22Rv1 (cell line): ENCODE results near the gene EIPR1.

Experiments used
- ZFX ChIP-seq: fragments of 450-650 bp; IDR thresholded peaks from 2 replicates; pipeline ENCODE4 v1.6.1; 2017; ENCODE audit warnings: antibody characterized with exemption, borderline replicate concordance
- TF ChIP-seq, protein P1 (sequence below): fragments of 450-650 bp; IDR thresholded peaks from 2 replicates; pipeline ENCODE4 v1.5.1; 2017; ENCODE audit warnings: mild to moderate bottlenecking

- TF ChIP-seq, protein P1, sequence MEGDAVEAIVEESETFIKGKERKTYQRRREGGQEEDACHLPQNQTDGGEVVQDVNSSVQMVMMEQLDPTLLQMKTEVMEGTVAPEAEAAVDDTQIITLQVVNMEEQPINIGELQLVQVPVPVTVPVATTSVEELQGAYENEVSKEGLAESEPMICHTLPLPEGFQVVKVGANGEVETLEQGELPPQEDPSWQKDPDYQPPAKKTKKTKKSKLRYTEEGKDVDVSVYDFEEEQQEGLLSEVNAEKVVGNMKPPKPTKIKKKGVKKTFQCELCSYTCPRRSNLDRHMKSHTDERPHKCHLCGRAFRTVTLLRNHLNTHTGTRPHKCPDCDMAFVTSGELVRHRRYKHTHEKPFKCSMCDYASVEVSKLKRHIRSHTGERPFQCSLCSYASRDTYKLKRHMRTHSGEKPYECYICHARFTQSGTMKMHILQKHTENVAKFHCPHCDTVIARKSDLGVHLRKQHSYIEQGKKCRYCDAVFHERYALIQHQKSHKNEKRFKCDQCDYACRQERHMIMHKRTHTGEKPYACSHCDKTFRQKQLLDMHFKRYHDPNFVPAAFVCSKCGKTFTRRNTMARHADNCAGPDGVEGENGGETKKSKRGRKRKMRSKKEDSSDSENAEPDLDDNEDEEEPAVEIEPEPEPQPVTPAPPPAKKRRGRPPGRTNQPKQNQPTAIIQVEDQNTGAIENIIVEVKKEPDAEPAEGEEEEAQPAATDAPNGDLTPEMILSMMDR, result no peak
- TF ChIP-seq ZFX, result no peak
Observed at GRCh38 chr2:3207091-3207491, 170.5 kb downstream of the EIPR1 start.
